ENCODE measurements around the gene SLC4A3.
A peak's percentile ranks its signal among the peaks of the same experiment; 100 is the strongest.
"Not testable (repeated sequence)": the region's sequence is repeated elsewhere in the genome, so short reads cannot be mapped to it uniquely, and the experiment has no call there.

Gene SLC4A3

DNA sequence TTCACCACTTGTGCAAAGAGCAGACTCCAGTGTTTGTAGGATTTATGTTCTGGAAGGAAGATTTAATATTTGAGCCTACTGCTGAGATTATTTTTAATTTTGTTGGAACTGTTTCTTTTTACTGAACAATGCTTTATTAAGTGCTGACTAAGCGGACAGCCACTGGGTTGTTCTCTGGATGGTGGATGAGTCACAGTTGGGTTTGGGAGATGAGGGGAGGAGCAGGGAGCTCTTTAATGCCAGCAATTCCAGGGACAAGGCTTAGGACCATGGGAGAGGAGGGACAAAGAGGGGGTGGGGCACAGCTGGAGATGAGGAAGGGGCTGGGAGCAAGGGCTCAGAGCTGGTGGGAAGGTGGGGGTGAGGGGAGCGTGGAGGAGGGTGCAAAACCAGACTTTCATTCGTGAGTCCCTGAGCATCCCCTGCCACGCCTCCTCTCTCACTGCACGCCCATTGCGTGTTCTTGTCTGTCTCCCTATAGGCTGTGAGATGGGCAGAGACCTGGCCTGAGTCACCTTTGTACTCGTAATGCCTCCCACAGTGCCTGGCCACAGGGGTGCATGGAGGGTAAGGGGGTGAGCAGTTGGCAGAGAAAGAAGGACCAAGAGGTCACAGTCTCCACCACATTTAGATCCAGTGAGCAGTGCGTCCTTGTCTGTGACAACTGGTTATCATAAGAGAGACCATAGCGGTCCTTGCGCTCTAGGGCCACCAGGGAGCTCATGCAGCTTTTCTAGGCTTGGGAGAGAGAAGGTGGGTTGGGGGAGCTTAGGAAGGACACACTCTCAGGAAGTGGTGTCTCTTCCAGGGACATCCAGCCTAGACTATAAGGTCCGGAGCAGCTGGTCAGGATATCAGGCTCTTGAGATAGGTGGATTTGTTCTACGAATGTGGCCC is 18.4 kb downstream of the SLC4A3 start:
- peak; percentile 71 for DNase-seq (ENCODE audit: low read depth)
- in situ Hi-C loops (cut with HindIII; ENCODE audit: low sequenced_read_pairs), result loop anchor here (5.0 kb wide), 1 partner anchor 104 kb away; the partner anchor contains the start of genes CHPF and TMEM198
- TF ChIP-seq, protein P1, sequence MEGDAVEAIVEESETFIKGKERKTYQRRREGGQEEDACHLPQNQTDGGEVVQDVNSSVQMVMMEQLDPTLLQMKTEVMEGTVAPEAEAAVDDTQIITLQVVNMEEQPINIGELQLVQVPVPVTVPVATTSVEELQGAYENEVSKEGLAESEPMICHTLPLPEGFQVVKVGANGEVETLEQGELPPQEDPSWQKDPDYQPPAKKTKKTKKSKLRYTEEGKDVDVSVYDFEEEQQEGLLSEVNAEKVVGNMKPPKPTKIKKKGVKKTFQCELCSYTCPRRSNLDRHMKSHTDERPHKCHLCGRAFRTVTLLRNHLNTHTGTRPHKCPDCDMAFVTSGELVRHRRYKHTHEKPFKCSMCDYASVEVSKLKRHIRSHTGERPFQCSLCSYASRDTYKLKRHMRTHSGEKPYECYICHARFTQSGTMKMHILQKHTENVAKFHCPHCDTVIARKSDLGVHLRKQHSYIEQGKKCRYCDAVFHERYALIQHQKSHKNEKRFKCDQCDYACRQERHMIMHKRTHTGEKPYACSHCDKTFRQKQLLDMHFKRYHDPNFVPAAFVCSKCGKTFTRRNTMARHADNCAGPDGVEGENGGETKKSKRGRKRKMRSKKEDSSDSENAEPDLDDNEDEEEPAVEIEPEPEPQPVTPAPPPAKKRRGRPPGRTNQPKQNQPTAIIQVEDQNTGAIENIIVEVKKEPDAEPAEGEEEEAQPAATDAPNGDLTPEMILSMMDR (IDR thresholded peaks at IDR 0.05; ENCODE audit: low read depth, low read length, missing control alignments), result no peak
- no peak overlapping the region for H3K4me3 ChIP-seq (ENCODE audit: low read depth, low read length)

DNA sequence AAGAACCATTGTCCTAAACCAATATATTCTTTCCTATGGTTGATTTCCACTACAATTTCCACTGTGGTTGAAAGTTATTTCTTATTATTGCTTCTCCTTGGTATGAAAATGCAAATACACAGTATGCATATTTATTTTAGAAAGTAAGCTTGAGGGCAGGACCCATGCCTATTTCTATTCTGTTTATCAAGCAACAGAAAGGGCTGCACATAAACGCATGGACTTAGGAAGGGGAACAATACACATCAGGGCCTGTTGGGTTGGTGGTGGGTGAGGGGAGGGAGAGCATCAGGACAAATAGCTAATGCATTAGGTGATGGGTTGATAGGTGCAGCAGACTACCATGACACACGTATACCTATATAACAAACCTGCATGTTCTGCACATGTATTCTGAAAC is 20.7 kb downstream of the SLC4A3 start:
- in situ Hi-C loops (cut with HindIII; ENCODE audit: low sequenced_read_pairs), result loop anchor here (5.0 kb wide), 1 partner anchor 106 kb away; the partner anchor contains the start of genes CHPF and TMEM198
- no peak overlapping the region for H3K4me3 ChIP-seq (ENCODE audit: low read depth, low read length)
- no peak for DNase-seq (ENCODE audit: low read depth)
- TF ChIP-seq, protein P1 (IDR thresholded peaks at IDR 0.05; ENCODE audit: low read depth, low read length, missing control alignments), result no peak

DNA sequence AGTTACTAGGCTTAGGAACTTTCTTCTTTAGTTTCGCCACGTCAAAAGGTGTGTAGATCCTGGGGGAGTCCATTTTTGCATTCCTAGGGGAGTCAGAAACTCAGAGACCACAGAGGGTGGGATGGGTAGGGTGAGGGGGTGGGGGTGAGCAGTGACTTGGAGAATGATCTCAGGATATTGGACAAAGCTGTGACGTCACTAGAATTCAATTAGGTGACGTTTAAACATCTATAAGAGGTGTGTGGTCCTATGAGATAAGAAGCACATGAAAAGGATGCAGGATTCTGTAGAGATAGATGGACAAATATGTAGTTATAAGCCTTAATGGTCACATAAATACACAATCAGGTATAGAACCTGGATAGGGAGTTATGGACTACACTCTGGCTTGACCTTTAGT is 21.5 kb downstream of the SLC4A3 start:
- in situ Hi-C loops (cut with HindIII; ENCODE audit: low sequenced_read_pairs), result loop anchor here (5.0 kb wide), 1 partner anchor 107 kb away; the partner anchor contains the start of genes CHPF and TMEM198
- no peak for DNase-seq (ENCODE audit: low read depth)
- H3K4me3 ChIP-seq (ENCODE audit: low read depth, low read length), result no peak overlapping the region
- TF ChIP-seq, protein P1 (IDR thresholded peaks at IDR 0.05; ENCODE audit: low read depth, low read length, missing control alignments), result no peak

DNA sequence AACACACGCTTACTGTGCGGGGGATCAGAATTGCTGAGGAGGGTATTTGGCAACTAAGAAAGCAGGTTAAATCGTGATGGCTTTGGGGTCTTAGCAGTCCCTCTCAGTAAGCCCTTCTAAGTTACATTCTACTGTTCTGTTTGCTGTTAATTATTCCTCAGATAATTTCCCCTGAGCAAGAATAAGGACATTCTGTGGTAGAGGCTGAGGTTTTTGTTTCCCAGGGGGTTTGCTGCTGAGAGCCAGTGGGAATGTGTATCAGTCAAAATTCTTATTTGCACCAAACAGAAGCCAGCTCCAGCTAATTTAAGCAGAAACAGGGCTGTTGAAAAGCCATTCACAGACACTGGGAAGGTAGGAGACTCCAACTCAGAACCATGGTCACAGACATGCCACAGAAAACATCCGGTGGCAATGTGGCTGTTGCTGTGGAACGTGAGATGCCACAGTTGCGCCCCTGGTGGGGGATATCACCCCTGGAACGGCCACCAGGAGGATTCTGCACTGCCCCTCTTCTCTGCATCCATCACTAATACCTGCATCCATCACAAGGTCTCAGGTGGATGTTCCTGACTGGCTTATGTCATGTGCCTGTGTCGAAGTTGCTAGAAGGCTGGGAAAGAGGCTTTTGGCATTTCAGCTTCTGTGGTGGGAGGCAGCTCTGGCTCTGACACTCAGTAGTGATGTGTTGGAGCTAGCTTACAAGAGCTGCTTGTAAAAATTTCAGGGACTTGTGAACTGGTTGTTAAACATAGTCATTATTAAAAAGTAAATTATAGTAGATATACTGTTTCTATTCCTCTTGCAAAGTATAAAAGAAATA is 23.2 kb downstream of the SLC4A3 start:
- TF ChIP-seq, protein P1 (IDR thresholded peaks at IDR 0.05; ENCODE audit: low read depth, low read length, missing control alignments), result no peak
- no peak for DNase-seq (ENCODE audit: low read depth)

DNA sequence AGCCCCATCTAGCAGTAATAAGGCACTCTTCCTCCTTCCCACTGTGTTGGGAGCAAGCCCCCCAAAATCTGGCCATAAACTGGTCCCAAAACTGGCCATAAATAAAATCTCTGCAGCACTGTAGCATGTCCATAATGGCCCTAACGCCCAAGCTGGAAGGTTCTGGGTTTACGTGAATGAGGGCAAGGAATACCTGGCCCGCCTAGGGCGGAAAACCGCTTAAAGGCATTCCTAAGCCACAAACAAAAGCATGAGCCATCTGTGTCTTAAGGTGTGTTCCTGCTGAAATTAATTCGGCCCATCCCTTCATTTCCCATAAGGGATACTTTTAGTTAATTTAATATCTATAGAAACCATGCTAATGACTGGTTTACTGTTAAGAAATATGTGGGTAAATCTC is 24.2 kb downstream of the SLC4A3 start:
- DNase-seq (ENCODE audit: low read depth); H3K4me3 ChIP-seq (ENCODE audit: low read depth, low read length); in situ Hi-C loops (cut with HindIII; ENCODE audit: low sequenced_read_pairs): not testable (repeated sequence)

More for the DNA sequence above, 23.2 kb downstream of the SLC4A3 start:
- H3K4me3 ChIP-seq (ENCODE audit: low read depth, low read length), result no peak overlapping the region
- in situ Hi-C loops (cut with HindIII; ENCODE audit: low sequenced_read_pairs), result no loop called here

DNA sequence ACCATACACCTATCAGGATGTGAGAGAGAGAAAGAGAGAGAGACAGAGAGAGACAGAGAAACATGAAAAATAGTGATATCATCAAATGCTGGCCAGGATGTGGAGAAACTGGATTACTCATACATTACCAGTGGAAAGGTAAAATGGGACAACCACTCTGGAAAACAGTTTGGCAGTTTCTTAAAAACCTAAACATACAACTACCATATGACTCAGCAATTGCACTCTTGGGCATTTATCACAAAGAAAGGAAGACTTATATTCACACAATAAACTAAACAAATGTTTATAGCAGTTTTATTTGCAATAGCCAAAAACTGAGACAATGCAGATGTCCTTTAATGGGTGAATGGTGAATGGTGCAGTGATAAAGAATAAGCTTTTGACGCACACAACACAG is 29.1 kb downstream of the SLC4A3 start:
- H3K4me3 ChIP-seq (ENCODE audit: low read depth, low read length), result no peak overlapping the region
- in situ Hi-C loops (cut with HindIII; ENCODE audit: low sequenced_read_pairs), result no loop called here
- TF ChIP-seq, protein P1 (IDR thresholded peaks at IDR 0.05; ENCODE audit: low read depth, low read length, missing control alignments), result no peak
- DNase-seq (ENCODE audit: low read depth), result no peak

Measured in astrocyte of the cerebellum (primary cell).